Prostate gland (tissue), 2 donors: ENCODE measurements around the gene PDE10A. TPM values are rescaled to one million over a fixed set of nuclear protein-coding genes. Genes with fewer than 3 reads are reported as not detected.

Source experiments
- DNase-seq: peaks from one replicate; pipeline ENCODE4 v3.0.0-alpha.2; 2019; ENCODE audit warnings: low spot score
- H3K27ac ChIP-seq, 2 donors: fragments of 200-600 bp; sonication (generic); 2 replicates each; pipeline ENCODE4 v1.5.1; 2017 to 2019
- H3K27me3 ChIP-seq: fragments of 200-600 bp; sonication (generic); replicated peaks from 2 replicates; pipeline ENCODE4 v1.5.1; 2019; ENCODE audit not compliant: insufficient read depth
- H3K36me3 ChIP-seq, 2 donors: fragments of 200-600 bp; sonication (generic); 1 replicate in 1 of 2; 2 replicates in 1 of 2; pipeline versions ENCODE4 v1.5.1 to v1.8.1; 2017 to 2019
- H3K4me1 ChIP-seq: fragments of 200-600 bp; sonication (generic); replicated peaks from 2 replicates; pipeline ENCODE4 v1.5.1; 2019
- H3K4me3 ChIP-seq, 2 donors: fragments of 200-600 bp; sonication (generic); 2 replicates each; pipeline ENCODE4 v1.5.1; 2017 to 2019
- H3K9me3 ChIP-seq: fragments of 200-600 bp; sonication (generic); 2 replicates; pipeline ENCODE4 v1.5.1; 2017
- POLR2A ChIP-seq: fragments of 450-650 bp; IDR thresholded peaks from one replicate; pipeline ENCODE4 v1.6.1; 2016; ENCODE audit warnings: antibody characterized with exemption, mild to moderate bottlenecking
- POLR2AphosphoS5 ChIP-seq: sonication (generic); formaldehyde crosslinking; IDR thresholded peaks from one replicate; pipeline ENCODE4 v1.6.1; 2017; ENCODE audit warnings: antibody characterized with exemption
- WGBS: methylation state at CpG from one replicate; pipeline ENCODE4 v1.1.5; 2018; 5-methylcytosine and 5-hydroxymethylcytosine counted together
- intact Hi-C: fragments of 100-400 bp; cut with DNase I; formaldehyde crosslinking; loops from one replicate; pipeline ENCODE4 v1.14.2; 2022
- total RNA-seq, 2 donors: library from RNA; depleted of rRNA; stranded (reverse); fragments of >200 nt; gene quantifications; one replicate each; pipeline ENCODE4 v1.1.0, GENCODE V29; 2016
- TF ChIP-seq, protein P1 (sequence below), 4 experiments: fragments of 200-600 bp in 2 of 4; fragments of 450-650 bp in 2 of 4; sonication (generic) in 2 of 4; IDR thresholded peaks; 1 replicate in 3 of 4; 2 replicates in 1 of 4; pipeline ENCODE4 v1.5.1; 2016 to 2019; ENCODE audit warnings: antibody characterized with exemption in 4 of 4, mild to moderate bottlenecking in 2 of 4, moderate library complexity in 2 of 4

PDE10A gene
- total RNA-seq, 2 donors from 2014 or later, result 9.6 to 13.5 TPM

DNA sequence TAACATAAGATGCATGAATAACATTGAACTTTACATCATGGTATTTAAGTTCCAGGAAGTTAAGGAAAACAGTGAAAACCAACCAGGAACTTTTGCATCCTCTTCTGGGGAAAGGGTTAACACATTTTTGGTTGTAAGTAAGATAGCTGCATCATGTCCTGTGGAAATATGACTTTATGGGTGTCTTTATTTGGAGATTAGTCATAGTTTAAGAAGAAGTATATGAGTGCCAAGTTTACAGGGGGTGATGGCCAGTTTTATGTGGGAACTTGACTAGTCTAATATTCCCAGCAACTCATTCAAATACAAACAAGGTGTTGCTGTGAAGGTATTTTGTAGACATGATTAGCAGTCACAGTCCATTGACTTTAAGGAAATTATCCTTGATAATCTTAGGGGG lies 78.0 kb downstream of the PDE10A start:
- Histone ChIP-seq H3K9me3 (no peaks in the 10 kb centered on the region), H3K27me3 (no peaks in the 10 kb centered on the region), H3K4me3 (no peak overlapping the region), H3K4me1 (no peaks in the 10 kb centered on the region), H3K27ac (no peak overlapping the region), H3K36me3 (no peaks in the 10 kb centered on the region)
- intact Hi-C loops, result no loop called here
- TF ChIP-seq POLR2AphosphoS5 (peak; percentile 5), POLR2A (no peak)
- no peak for DNase-seq

DNA sequence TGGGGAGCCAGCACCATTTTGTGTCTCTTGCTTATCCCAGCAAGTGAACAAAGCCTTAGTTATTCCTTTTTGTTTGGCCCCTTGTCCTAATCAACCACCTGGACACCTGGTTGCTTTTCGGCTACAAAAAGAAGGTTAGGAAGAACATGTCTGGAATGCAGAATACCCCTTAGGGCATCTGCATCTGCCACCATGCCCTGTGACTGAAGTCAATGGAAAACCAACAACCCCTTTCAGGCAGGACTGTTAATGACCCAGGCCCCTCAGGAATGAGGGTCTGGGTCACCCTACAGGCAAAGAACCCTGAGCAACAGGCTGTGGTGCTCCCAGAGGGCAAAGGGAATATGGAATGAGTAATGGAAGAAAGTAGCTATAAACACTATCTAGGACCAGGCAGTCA lies 78.5 kb downstream of the PDE10A start:
- no peak overlapping the region for H3K27ac ChIP-seq
- DNase-seq, result no peak
- TF ChIP-seq POLR2A, result no peak
- TF ChIP-seq, protein P1, sequence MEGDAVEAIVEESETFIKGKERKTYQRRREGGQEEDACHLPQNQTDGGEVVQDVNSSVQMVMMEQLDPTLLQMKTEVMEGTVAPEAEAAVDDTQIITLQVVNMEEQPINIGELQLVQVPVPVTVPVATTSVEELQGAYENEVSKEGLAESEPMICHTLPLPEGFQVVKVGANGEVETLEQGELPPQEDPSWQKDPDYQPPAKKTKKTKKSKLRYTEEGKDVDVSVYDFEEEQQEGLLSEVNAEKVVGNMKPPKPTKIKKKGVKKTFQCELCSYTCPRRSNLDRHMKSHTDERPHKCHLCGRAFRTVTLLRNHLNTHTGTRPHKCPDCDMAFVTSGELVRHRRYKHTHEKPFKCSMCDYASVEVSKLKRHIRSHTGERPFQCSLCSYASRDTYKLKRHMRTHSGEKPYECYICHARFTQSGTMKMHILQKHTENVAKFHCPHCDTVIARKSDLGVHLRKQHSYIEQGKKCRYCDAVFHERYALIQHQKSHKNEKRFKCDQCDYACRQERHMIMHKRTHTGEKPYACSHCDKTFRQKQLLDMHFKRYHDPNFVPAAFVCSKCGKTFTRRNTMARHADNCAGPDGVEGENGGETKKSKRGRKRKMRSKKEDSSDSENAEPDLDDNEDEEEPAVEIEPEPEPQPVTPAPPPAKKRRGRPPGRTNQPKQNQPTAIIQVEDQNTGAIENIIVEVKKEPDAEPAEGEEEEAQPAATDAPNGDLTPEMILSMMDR (IDR thresholded peaks at IDR 0.05), result no peak
- TF ChIP-seq POLR2AphosphoS5, result no peak
- H3K4me3 ChIP-seq, result no peak overlapping the region
- WGBS, result 76% methylated on average over 1 of the region's 1 CpG
- no peaks in the 10 kb centered on the region for H3K27me3 ChIP-seq
- no peaks in the 10 kb centered on the region for H3K4me1 ChIP-seq
- intact Hi-C loops, result no loop called here
- no peaks in the 10 kb centered on the region for H3K9me3 ChIP-seq
- H3K36me3 ChIP-seq, result no peaks in the 10 kb centered on the region

DNA sequence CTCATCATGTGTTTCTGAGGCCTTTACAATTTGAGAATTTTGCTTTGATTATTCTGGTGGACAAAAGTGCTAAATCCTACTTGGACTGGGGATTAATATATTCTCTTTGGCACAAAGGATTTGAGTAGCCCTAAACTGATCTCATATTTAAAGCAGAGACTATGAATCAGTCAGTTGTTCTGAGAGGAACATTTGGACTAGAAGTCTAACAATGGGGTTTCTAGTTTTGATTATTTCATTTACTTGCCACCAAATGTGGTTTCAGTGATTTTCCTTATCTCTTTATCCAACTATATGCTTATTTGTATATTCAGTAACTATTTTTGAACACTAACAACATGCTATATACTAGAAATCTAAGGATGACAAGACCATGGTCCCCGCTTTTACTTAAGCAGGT lies 81.4 kb downstream of the PDE10A start:
- 93% methylated on average over 1 of the region's 1 CpG for WGBS
- intact Hi-C loops, result no loop called here
- H3K27ac ChIP-seq, result no peak overlapping the region
- DNase-seq, result no peak
- H3K9me3 ChIP-seq, result no peaks in the 10 kb centered on the region
- no peaks in the 10 kb centered on the region for H3K4me1 ChIP-seq
- TF ChIP-seq, protein P1 (IDR thresholded peaks at IDR 0.05), result no peak
- TF ChIP-seq POLR2AphosphoS5, result no peak
- TF ChIP-seq POLR2A, result no peak
- no peaks in the 10 kb centered on the region for H3K36me3 ChIP-seq
- H3K4me3 ChIP-seq, result no peak overlapping the region
- H3K27me3 ChIP-seq, result no peaks in the 10 kb centered on the region

DNA sequence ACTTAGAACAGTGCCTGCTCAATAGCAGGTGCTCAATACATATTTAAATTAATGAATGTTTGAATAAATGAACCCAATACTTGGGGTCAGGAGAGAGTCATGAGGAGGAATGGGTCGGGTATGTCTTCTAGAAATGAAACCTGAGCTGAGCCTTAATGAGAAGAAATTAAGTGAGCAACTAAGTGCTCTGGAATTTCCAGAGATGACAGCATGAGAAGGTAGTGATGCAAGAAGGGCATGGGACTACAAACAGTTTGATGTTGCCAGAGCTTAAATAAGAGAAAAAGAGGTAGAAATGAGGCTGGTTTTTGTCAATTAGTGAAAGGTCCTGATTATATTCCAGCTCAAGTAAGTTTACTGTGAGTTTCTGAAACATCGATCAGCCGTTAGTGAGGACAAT lies 82.9 kb downstream of the PDE10A start:
- H3K4me3 ChIP-seq, result no peak overlapping the region
- TF ChIP-seq POLR2A, result no peak
- TF ChIP-seq, protein P1 (IDR thresholded peaks at IDR 0.05), result no peak
- TF ChIP-seq POLR2AphosphoS5, result no peak
- DNase-seq, result no peak
- WGBS, result 87% methylated on average over 3 of the region's 3 CpGs
- H3K27ac ChIP-seq, result no peak overlapping the region
- H3K4me1 ChIP-seq, result no peaks in the 10 kb centered on the region
- no peaks in the 10 kb centered on the region for H3K36me3 ChIP-seq
- H3K9me3 ChIP-seq, result no peaks in the 10 kb centered on the region
- intact Hi-C loops, result no loop called here
- H3K27me3 ChIP-seq, result no peaks in the 10 kb centered on the region

DNA sequence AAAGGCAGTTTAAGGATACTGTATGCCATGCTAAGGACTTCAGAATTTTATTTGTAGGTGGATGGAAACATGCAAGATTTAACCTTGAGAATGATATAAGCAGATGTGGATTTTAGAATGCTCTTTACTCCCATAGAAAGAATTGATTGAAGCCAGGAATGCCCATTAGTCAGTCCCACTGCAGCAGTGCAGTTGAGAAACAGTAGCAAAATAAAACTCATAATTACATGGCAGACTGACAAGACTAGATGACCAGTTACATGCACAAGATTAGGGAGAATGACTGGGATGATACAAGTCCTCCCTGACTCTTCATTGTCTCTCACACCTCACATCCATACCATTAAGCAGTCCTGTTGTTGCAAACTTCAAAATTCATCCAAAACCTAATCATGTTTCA lies 83.9 kb downstream of the PDE10A start:
- Histone ChIP-seq H3K36me3 (no peaks in the 10 kb centered on the region), H3K27ac (no peak overlapping the region), H3K4me3 (no peak overlapping the region), H3K4me1 (no peaks in the 10 kb centered on the region), H3K27me3 (no peaks in the 10 kb centered on the region), H3K9me3 (no peaks in the 10 kb centered on the region)
- intact Hi-C loops, result no loop called here
- no peak for TF ChIP-seq POLR2A
- TF ChIP-seq, protein P1 (IDR thresholded peaks at IDR 0.05), result no peak
- no peak for TF ChIP-seq POLR2AphosphoS5
- no peak for DNase-seq
